Heart left ventricle (tissue), 13 donors: ENCODE measurements around the gene DEAF1.

ENCODE experiments used
- CTCF ChIP-seq, 12 donors: fragments of 200-600 bp; sonication (generic) in 4 of 12; IDR thresholded peaks; one replicate each; pipeline versions ENCODE4 v1.5.0 to v1.8.0; 2018 to 2022; ENCODE audit warnings: antibody characterized with exemption in 12 of 12, mild to moderate bottlenecking in 5 of 12
- POLR2A ChIP-seq, 2 donors: fragments of 450-650 bp; IDR thresholded peaks; one replicate each; pipeline ENCODE4 v1.6.1; 2017; ENCODE audit warnings: antibody characterized with exemption in 2 of 2, mild to moderate bottlenecking in 2 of 2, moderate library complexity in 2 of 2
- donor health status: ischemic (EF 13 %, LVEDD 7.1; RV severe dilation, severe dysfunction).
- donor health status: DM: no; HTN: yes; CAD: no.
- donor health status: DM: no; HTN: no; CAD: no.
- donor health status: ischemic (EF 25% LVEDD 6.9; RV normal size, moderate dysfunction).
- donor health status: ischemic (EF 25% LVEDD 5.7; RV mildly dilated, moderate dysfunction).
- donor health status: ischemic (EF 35%, LVEDD 5.7; RV mildly dilated, moderate dysfunction).
- donor health status: nonischemic (EF 11% LVEDD 7.7; RV severe dilation, severe dysfunction).
- donor health status: DM: yes; HTN: yes; CAD: no.
- donor health status: PGD.
- donor health status: ischemic (EF 29% LVEDD 5.4; RV normal size, mild dysfunction).
- donor health status: nonischemic (EF 23%, LVEDD 6.1; RV moderate dilation, normal function).

DNA sequence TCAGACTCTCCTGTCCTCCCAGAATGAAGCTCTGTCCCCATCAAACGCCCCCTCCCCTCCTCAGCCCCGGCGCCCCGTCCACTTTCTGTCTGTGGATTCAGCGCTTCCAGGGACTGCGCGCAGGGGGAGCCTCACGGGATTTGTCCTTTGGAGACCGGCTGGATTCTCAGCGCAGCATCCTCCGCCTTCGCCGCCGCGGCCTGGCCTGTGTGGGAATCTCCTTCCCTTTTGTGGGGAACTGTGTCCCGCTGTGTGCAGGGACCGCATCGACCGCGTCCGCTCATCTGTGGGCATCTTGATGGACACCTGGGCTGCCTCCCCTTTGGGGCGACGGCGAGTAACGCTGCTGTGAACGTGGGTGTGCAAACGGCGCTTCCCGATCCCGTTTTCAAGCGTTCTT is 67.0 kb downstream of the DEAF1 start:
- TF ChIP-seq CTCF (IDR thresholded peaks at IDR 0.05) (no peak), POLR2A (IDR thresholded peaks at IDR 0.05) (no peak)
